ENCODE measurements around the gene MED13. TPM values are rescaled to one million over a fixed set of nuclear protein-coding genes. Genes with fewer than 3 reads are reported as not detected.

MED13 gene
- total and polyA plus RNA-seq, 9 of the 15 experiments (the other 6 are each of a cell fraction or from before 2014, with no cell fraction given), result 5.4 to 48.4 (median 28.2) TPM

DNA sequence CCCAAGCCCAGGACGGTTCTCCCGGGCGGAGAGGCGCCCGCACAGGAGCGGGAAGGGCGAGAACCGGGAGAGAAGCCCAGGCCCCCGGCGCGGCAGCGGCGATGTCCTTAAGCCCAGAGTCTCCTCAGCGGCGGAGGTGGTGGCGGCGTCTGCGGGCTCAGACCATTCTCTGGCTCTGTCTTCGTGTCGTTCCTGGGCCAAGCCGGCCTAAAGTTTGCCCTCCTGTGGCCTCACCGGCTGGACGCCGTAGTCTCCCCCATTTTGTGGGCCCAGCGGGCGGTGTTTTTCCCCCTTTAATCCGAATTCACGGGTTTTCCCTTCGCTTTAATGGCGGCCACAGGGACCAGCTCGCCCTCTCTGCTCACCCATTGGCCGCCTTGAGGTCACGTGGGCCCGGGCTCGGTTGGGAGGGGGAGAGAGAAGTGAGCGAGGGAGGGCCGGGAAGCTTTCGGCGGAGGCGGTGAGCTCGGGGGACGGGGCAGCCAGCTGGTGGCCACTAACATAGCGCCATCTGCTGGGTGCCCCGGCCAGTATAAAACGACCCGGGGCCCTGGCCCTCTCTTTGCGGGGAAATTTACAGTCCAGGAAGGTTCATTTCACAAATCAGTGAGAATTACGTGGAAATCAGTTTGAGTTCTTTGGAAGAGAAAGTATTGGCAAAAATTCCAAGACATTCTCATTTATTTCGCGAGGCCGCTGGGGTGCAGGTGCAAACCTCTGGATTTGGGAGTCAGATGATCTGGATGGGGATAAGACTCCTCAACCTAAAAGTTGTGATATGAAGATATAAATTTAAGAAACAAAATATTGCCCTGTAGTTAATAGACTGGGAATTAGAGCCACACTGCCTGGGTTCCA, 762 bp upstream of the MED13 start (continued):
- TF ChIP-seq, protein P1, sequence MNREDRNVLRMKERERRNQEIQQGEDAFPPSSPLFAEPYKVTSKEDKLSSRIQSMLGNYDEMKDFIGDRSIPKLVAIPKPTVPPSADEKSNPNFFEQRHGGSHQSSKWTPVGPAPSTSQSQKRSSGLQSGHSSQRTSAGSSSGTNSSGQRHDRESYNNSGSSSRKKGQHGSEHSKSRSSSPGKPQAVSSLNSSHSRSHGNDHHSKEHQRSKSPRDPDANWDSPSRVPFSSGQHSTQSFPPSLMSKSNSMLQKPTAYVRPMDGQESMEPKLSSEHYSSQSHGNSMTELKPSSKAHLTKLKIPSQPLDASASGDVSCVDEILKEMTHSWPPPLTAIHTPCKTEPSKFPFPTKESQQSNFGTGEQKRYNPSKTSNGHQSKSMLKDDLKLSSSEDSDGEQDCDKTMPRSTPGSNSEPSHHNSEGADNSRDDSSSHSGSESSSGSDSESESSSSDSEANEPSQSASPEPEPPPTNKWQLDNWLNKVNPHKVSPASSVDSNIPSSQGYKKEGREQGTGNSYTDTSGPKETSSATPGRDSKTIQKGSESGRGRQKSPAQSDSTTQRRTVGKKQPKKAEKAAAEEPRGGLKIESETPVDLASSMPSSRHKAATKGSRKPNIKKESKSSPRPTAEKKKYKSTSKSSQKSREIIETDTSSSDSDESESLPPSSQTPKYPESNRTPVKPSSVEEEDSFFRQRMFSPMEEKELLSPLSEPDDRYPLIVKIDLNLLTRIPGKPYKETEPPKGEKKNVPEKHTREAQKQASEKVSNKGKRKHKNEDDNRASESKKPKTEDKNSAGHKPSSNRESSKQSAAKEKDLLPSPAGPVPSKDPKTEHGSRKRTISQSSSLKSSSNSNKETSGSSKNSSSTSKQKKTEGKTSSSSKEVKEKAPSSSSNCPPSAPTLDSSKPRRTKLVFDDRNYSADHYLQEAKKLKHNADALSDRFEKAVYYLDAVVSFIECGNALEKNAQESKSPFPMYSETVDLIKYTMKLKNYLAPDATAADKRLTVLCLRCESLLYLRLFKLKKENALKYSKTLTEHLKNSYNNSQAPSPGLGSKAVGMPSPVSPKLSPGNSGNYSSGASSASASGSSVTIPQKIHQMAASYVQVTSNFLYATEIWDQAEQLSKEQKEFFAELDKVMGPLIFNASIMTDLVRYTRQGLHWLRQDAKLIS (CRISPR knock-in tag; IDR thresholded peaks at IDR 0.05), result 0 out of 2 replicates have a peak, but pooled peaks have one; percentile 25
- TF ChIP-seq, protein P2, sequence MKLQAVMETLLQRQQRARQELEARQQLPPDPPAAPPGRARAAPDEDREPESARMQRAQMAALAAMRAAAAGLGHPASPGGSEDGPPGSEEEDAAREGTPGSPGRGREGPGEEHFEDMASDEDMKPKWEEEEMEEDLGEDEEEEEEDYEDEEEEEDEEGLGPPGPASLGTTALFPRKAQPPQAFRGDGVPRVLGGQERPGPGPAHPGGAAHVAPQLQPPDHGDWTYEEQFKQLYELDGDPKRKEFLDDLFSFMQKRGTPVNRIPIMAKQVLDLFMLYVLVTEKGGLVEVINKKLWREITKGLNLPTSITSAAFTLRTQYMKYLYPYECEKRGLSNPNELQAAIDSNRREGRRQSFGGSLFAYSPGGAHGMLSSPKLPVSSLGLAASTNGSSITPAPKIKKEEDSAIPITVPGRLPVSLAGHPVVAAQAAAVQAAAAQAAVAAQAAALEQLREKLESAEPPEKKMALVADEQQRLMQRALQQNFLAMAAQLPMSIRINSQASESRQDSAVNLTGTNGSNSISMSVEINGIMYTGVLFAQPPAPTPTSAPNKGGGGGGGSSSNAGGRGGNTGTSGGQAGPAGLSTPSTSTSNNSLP (IDR thresholded peaks at IDR 0.05; ENCODE audit: borderline replicate concordance, low read depth, low read length), result 0 out of 2 replicates have a peak, but pooled peaks have one; percentile 44
- TF ChIP-seq SIN3B (IDR thresholded peaks at IDR 0.05; ENCODE audit: low read depth), result no peak; the same call in 1 of the 2 replicates
- 0 out of 2 replicates have a peak, but pooled peaks have one; percentile 7 for TF ChIP-seq ZBTB9 (CRISPR knock-in tag; IDR thresholded peaks at IDR 0.05)
- no peak for TF ChIP-seq MCM7 (IDR thresholded peaks at IDR 0.05)
- no peak for TF ChIP-seq NCOA2 (IDR thresholded peaks at IDR 0.05; ENCODE audit: partially characterized antibody in 2 of 2)
- peak; percentile 82 for TF ChIP-seq BHLHE40 (IDR thresholded peaks at IDR 0.05; ENCODE audit: low read length)
- TF ChIP-seq SNIP1 (IDR thresholded peaks at IDR 0.05; ENCODE audit: low read depth), result peak; percentile 50; the same call in 1 of the 2 replicates
- TF ChIP-seq FOXJ2 (tag; IDR thresholded peaks at IDR 0.05), result no peak
- TF ChIP-seq, protein P3, sequence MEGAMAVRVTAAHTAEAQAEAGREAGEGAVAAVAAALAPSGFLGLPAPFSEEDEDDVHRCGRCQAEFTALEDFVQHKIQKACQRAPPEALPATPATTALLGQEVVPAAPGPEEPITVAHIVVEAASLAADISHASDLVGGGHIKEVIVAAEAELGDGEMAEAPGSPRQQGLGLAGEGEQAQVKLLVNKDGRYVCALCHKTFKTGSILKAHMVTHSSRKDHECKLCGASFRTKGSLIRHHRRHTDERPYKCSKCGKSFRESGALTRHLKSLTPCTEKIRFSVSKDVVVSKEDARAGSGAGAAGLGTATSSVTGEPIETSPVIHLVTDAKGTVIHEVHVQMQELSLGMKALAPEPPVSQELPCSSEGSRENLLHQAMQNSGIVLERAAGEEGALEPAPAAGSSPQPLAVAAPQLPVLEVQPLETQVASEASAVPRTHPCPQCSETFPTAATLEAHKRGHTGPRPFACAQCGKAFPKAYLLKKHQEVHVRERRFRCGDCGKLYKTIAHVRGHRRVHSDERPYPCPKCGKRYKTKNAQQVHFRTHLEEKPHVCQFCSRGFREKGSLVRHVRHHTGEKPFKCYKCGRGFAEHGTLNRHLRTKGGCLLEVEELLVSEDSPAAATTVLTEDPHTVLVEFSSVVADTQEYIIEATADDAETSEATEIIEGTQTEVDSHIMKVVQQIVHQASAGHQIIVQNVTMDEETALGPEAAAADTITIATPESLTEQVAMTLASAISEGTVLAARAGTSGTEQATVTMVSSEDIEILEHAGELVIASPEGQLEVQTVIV (CRISPR knock-in tag; IDR thresholded peaks at IDR 0.05; ENCODE audit: borderline replicate concordance), result no peak
- peak; percentile 39; the same call in 1 of the 2 replicates for TF ChIP-seq NBN (IDR thresholded peaks at IDR 0.05; ENCODE audit: low read depth)
- peak; percentile 91 for TF ChIP-seq POLR2G (IDR thresholded peaks at IDR 0.05; ENCODE audit: low read depth, low read length)
- TF ChIP-seq ZNF282 (CRISPR knock-in tag; IDR thresholded peaks at IDR 0.05), result no peak
- peak; percentile 53 for TF ChIP-seq SP1 (CRISPR knock-in tag; IDR thresholded peaks at IDR 0.05)
- peak; percentile 92 for TF ChIP-seq CHD1 (IDR thresholded peaks at IDR 0.05; ENCODE audit: low read length)
